Stimulated activated CD8-positive, alpha-beta memory T cell treated with anti-CD3 and anti-CD28 coated beads, Interleukin-7, amount 100 ng/mL, for 4 hours (primary cell): Measurements from ENCODE around the gene TPSD1.
"Not testable (repeated sequence)": the region's sequence is repeated elsewhere in the genome, so short reads cannot be mapped to it uniquely, and the experiment has no call there.

Experiments
- DNase-seq, 2 donors: peaks; one replicate each; pipeline ENCODE4 v3.0.0-alpha.2; 2020; ENCODE audit warnings: low read depth in 2 of 2

Gene TPSD1

GRCh38 chr16:1241081-1241480 is 14.8 kb upstream of the TPSD1 start:
- not testable (repeated sequence) for DNase-seq

GRCh38 chr16:1243363-1243762 is 12.5 kb upstream of the TPSD1 start:
- not testable (repeated sequence) for DNase-seq

GRCh38 chr16:1243907-1244850 is 11.7 kb upstream of the TPSD1 start:
- DNase-seq, result not testable (repeated sequence)

- peak in 1 of 2 donors; percentile 12 for DNase-seq
Measured at GRCh38 chr16:1244881-1245280, 11.0 kb upstream of the TPSD1 start.

GRCh38 chr16:1245452-1246020 is 10.3 kb upstream of the TPSD1 start:
- no peak for DNase-seq

- not testable (repeated sequence) for DNase-seq
Measured at GRCh38 chr16:1247903-1248537, 7.8 kb upstream of the TPSD1 start.

- not testable (repeated sequence) for DNase-seq
Measured at GRCh38 chr16:1249031-1249755, 6.7 kb upstream of the TPSD1 start.

- DNase-seq, result not testable (repeated sequence)
Measured at GRCh38 chr16:1253701-1254364, 2.0 kb upstream of the TPSD1 start.

GRCh38 chr16:1254821-1255220 is 1.0 kb upstream of the TPSD1 start:
- not testable (repeated sequence) for DNase-seq

- DNase-seq, result not testable (repeated sequence)
Measured at GRCh38 chr16:1256296-1256873, 516 bp downstream of the TPSD1 start.

- no peak for DNase-seq
Measured at GRCh38 chr16:1256874-1257322, 1.0 kb downstream of the TPSD1 start.

- DNase-seq, result no peak
Measured at GRCh38 chr16:1257561-1258224, 1.8 kb downstream of the TPSD1 start.

GRCh38 chr16:1258225-1258600 is 2.3 kb downstream of the TPSD1 start:
- no peak for DNase-seq

- no peak for DNase-seq
Measured at GRCh38 chr16:1258906-1259759, 3.3 kb downstream of the TPSD1 start.

- DNase-seq, result no peak
Measured at GRCh38 chr16:1259760-1260068, 3.8 kb downstream of the TPSD1 start.

- DNase-seq, result no peak
Measured at GRCh38 chr16:1260101-1260680, 4.3 kb downstream of the TPSD1 start.

- DNase-seq, result no peak
Measured at GRCh38 chr16:1261131-1261892, 5.4 kb downstream of the TPSD1 start.

- DNase-seq, result no peak
Measured at GRCh38 chr16:1262210-1262845, 6.5 kb downstream of the TPSD1 start.
